Osteocyte (in vitro differentiated cells): Measurements from ENCODE around the gene PARVG. TPM values are rescaled to one million over a fixed set of nuclear protein-coding genes. Genes with fewer than 3 reads are reported as not detected.

Source experiments
- DNase-seq: peaks from one replicate; pipeline ENCODE4 v3.0.0; 2021; ENCODE audit warnings: mixed read lengths; ENCODE audit not compliant: unreplicated experiment; ENCODE audit errors: extremely low spot score
- H3K27ac Mint-ChIP-seq: one replicate; pipeline ENCODE4 v1.8.0; 2021; ENCODE audit warnings: mild to moderate bottlenecking, mixed read lengths; ENCODE audit not compliant: unreplicated experiment
- H3K27me3 Mint-ChIP-seq: one replicate; pipeline ENCODE4 v1.8.0; 2021; ENCODE audit warnings: mixed read lengths; ENCODE audit not compliant: unreplicated experiment
- H3K36me3 Mint-ChIP-seq: one replicate; pipeline ENCODE4 v1.8.0; 2021; ENCODE audit warnings: mixed read lengths; ENCODE audit not compliant: unreplicated experiment
- H3K4me1 Mint-ChIP-seq: one replicate; pipeline ENCODE4 v1.8.0; 2021; ENCODE audit warnings: mixed read lengths; ENCODE audit not compliant: unreplicated experiment
- H3K4me3 Mint-ChIP-seq: one replicate; pipeline ENCODE4 v1.8.0; 2021; ENCODE audit warnings: mild to moderate bottlenecking, moderate library complexity, mixed read lengths; ENCODE audit not compliant: unreplicated experiment
- H3K9me3 Mint-ChIP-seq: one replicate; pipeline ENCODE4 v1.8.0; 2021; ENCODE audit warnings: mixed read lengths; ENCODE audit not compliant: unreplicated experiment
- total RNA-seq: library from RNA; stranded (reverse); gene quantifications from 2 replicates; pipeline ENCODE4 v1.2.1, GENCODE V29; 2021
- TF ChIP-seq, protein P1 (sequence below): fragments of 200-600 bp; sonication (generic); IDR thresholded peaks from 2 replicates; pipeline ENCODE4 v1.5.0; 2021; ENCODE audit warnings: antibody characterized with exemption, mild to moderate bottlenecking, moderate library complexity

Gene PARVG
- total RNA-seq, 1 donor from 2014 or later = not detected

DNA sequence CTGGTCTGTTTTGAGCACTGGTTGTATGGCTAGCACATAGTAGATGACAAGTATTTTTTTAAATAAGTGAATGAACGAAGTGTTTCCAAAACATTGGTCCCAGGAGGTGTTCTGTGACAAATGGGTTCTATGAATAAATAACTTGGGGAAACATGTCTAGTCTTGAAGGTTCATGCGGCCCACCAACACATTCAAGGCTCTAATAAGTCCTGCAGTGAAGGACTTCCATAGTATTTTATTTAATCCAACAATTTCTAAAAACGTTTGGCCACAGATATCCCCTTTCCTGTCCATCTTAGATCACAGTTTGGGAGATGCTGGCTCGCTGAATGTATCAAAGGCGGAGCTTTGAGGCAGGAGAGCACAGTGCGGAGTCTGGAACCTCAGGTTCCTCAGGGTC is 22.5 kb downstream of the PARVG start:
- no peak overlapping the region for H3K27ac Mint-ChIP-seq
- H3K4me1 Mint-ChIP-seq = no peaks in the 10 kb centered on the region
- no peaks in the 10 kb centered on the region for H3K36me3 Mint-ChIP-seq
- DNase-seq = no peak
- TF ChIP-seq, protein P1, sequence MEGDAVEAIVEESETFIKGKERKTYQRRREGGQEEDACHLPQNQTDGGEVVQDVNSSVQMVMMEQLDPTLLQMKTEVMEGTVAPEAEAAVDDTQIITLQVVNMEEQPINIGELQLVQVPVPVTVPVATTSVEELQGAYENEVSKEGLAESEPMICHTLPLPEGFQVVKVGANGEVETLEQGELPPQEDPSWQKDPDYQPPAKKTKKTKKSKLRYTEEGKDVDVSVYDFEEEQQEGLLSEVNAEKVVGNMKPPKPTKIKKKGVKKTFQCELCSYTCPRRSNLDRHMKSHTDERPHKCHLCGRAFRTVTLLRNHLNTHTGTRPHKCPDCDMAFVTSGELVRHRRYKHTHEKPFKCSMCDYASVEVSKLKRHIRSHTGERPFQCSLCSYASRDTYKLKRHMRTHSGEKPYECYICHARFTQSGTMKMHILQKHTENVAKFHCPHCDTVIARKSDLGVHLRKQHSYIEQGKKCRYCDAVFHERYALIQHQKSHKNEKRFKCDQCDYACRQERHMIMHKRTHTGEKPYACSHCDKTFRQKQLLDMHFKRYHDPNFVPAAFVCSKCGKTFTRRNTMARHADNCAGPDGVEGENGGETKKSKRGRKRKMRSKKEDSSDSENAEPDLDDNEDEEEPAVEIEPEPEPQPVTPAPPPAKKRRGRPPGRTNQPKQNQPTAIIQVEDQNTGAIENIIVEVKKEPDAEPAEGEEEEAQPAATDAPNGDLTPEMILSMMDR = no peak
- no peak overlapping the region for H3K4me3 Mint-ChIP-seq
- peaks cover 20% of the 10 kb centered on the region for H3K27me3 Mint-ChIP-seq
- H3K9me3 Mint-ChIP-seq = no peaks in the 10 kb centered on the region

DNA sequence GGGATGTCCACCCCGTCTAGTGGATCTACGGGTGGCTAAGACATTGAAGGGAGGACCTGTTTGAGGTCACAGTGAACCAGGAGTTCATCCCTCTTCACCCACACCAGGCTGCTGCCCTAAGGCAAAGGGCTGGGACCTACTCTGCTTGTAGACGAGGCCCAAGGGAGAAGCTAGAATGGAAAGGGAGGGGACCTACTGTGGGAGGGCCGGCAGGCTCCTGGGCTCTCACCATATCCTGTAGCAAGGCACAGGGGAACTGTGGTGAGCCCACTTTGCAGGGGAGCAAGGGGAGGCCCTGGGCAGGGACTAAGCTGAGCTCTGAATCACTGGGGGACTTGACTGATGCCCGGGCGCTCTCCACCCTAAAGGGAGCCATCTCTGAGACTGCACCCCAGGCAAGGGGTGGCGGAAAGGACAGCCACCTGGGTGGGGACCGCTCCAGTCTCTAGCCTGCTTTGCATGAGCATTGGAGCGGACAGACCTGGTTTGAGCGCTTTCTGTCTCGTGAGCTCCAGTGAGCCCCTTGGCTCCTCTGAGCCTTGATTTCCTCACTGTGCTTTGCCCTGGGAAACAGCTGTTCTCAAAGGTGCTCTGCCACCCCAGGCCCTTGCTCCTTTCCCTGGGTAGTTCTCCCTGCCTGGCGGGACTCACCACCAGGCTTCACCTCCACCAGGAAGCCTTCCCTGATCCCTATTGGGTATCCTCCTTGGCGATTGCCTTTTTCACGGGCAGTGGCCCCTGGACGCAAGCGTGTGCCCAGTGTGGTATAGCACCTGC is 24.2 kb downstream of the PARVG start:
- Mint-ChIP-seq H3K4me3 (no peak overlapping the region), H3K4me1 (no peaks in the 10 kb centered on the region), H3K36me3 (peaks cover 3% of the 10 kb centered on the region), H3K9me3 (peaks cover 11% of the 10 kb centered on the region), H3K27ac (no peak overlapping the region), H3K27me3 (peaks cover 28% of the 10 kb centered on the region)
- DNase-seq = no peak
- TF ChIP-seq, protein P1 = no peak

DNA sequence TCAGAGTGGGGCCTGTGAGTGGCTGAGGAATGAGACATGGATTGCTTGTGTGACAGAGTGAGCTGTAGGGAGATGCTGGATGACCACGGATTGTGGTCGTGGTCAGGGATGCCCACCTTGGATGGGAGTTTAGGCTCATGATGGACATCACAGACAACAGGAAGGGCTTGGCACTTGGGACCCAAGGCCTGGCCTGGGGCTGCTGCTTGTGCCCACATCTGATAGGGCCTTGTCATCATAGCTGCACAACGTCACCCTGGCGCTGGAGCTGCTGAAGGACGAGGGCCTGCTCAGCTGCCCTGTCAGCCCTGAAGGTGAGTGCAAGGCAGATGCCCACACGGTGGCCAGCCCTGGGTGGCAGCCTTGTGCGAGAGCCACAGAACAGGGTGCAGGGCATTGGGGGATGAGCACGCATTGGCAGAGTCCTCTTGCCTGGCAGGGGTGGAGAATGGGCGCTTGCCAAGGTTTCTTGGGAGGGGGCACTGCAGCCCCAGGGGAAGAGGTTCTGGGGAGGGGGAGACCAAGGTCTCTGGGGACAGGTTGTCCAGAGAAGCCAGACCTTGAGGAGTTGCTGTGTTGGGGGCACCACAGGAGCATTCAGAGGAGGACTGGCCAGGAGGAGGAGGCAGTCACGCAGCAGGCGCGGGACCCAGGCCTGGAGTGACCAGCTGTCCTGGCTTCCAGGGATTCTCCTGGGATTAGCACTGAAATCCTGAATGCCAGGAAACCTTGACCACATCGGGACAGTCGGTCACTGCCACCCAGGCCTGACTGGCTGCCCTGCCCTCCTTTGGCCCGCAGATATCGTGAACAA is 25.0 kb downstream of the PARVG start:
- Mint-ChIP-seq H3K27ac (no peak overlapping the region), H3K4me3 (no peak overlapping the region), H3K36me3 (peaks cover 3% of the 10 kb centered on the region), H3K27me3 (peaks cover 31% of the 10 kb centered on the region), H3K4me1 (no peaks in the 10 kb centered on the region), H3K9me3 (peaks cover 11% of the 10 kb centered on the region)
- TF ChIP-seq, protein P1 = no peak
- DNase-seq = no peak

DNA sequence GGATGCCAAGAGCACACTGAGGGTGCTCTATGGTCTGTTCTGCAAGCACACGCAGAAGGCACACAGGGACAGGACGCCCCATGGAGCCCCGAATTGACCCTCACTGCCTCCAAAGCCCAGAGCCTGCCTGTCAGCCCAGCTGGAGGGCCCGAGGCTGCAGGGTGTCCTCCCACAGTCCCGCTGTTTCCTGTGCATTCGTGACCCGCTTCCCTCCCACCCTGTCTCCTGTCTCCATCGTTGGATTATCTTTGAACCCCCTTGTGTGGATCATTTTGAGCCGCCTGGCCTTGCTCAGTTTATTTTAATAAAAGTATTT is 25.6 kb downstream of the PARVG start:
- TF ChIP-seq, protein P1 = no peak
- Mint-ChIP-seq H3K36me3 (peaks cover 3% of the 10 kb centered on the region), H3K9me3 (peaks cover 11% of the 10 kb centered on the region)

DNA sequence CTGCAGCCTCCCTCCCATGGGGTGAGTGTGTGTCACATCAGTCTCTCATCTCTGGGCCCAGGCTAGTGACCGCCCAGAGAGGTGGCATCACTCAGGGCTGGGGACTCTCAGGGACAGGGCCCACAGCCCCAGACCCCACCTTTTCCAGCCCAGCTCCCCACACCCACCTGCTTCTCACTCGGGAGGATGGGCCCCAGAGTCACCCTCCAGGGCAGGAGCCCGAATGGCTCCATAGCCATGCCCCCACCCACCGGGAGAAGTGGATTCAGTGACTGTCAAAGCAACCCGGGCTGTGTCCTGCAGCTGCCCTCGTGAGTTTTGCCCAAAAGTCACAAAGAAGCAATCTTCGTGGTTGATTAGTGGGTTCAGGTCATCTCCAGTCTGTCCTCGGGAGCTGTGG is 26.0 kb downstream of the PARVG start:
- DNase-seq = no peak
- Mint-ChIP-seq H3K4me3 (no peak overlapping the region), H3K27ac (no peak overlapping the region), H3K27me3 (peaks cover 39% of the 10 kb centered on the region), H3K36me3 (peaks cover 3% of the 10 kb centered on the region), H3K4me1 (peaks cover under 1% of the 10 kb centered on the region), H3K9me3 (peaks cover 11% of the 10 kb centered on the region)
- TF ChIP-seq, protein P1 = no peak

More for the DNA sequence above, 25.6 kb downstream of the PARVG start:
- DNase-seq = no peak
- Mint-ChIP-seq H3K4me1 (no peaks in the 10 kb centered on the region), H3K4me3 (no peak overlapping the region), H3K27ac (no peak overlapping the region), H3K27me3 (peaks cover 35% of the 10 kb centered on the region)
